HepG2 (cell line): ENCODE results near the gene DIPK1A. TPM values are rescaled to one million over a fixed set of nuclear protein-coding genes. Genes with fewer than 3 reads are reported as not detected.

ENCODE experiments used
- BCL6 ChIP-seq: IDR thresholded peaks from 2 replicates; pipeline ENCODE4 v1.6.1; 2016; ENCODE audit warnings: missing genetic modification reagents, missing compliant biosample characterization
- GABPB1 ChIP-seq: IDR thresholded peaks from 2 replicates; pipeline ENCODE4 v1.6.1; 2016; ENCODE audit warnings: mild to moderate bottlenecking, missing genetic modification reagents, moderate library complexity, missing compliant biosample characterization
- JARID2 ChIP-seq: sonication (generic); formaldehyde crosslinking; IDR thresholded peaks from 2 replicates; pipeline ENCODE4 v1.8.1; 2023; ENCODE audit warnings: missing genetic modification reagents, inconsistent platforms; ENCODE audit not compliant: insufficient replicate concordance
- RARA ChIP-seq: IDR thresholded peaks from 2 replicates; pipeline ENCODE4 v1.6.1; 2016; ENCODE audit warnings: missing genetic modification reagents, missing compliant biosample characterization
- RNF2 ChIP-seq: fragments of 450-650 bp; conservative IDR thresholded peaks from 2 replicates; pipeline ENCODE4 v1.6.1; 2016; ENCODE audit warnings: low read depth
- SOX13 ChIP-seq, 3 experiments: fragments of 450-650 bp in 1 of 3; sonication (generic) in 1 of 3; formaldehyde crosslinking in 1 of 3; IDR thresholded peaks in 2 of 3; conservative IDR thresholded peaks in 1 of 3; 2 replicates each; pipeline versions ENCODE4 v1.5.0 to v1.6.1; 2016 to 2020; ENCODE audit warnings: antibody characterized with exemption in 1 of 3, mild to moderate bottlenecking in 1 of 3, missing compliant biosample characterization in 1 of 3, missing genetic modification reagents in 1 of 3, moderate library complexity in 1 of 3
- SPEN ChIP-seq: sonication (generic); formaldehyde crosslinking; IDR thresholded peaks from 2 replicates; pipeline ENCODE4 v1.5.1; 2020; ENCODE audit warnings: low read depth, mild to moderate bottlenecking, missing genetic modification reagents
- STAG1 ChIP-seq: sonication (generic); formaldehyde crosslinking; IDR thresholded peaks from 2 replicates; pipeline ENCODE4 v1.4.0; 2020; ENCODE audit warnings: missing genetic modification reagents
- ZNF142 ChIP-seq: sonication (generic); formaldehyde crosslinking; IDR thresholded peaks from 2 replicates; pipeline ENCODE4 v1.4.0; 2020; ENCODE audit warnings: missing genetic modification reagents
- ZNF446 ChIP-seq: sonication (generic); formaldehyde crosslinking; IDR thresholded peaks from 2 replicates; pipeline ENCODE4 v1.5.0; 2020; ENCODE audit warnings: mild to moderate bottlenecking, missing genetic modification reagents
- polyA plus RNA-seq, 8 experiments: library from polyadenylated mRNA; depleted of rRNA in 3 of 8; stranded (reverse) in 7 of 8; unstranded in 1 of 8; fragments of >200 nt; fragmentation: Illumina TruSeq in 4 of 8; extraction: Trizol in 4 of 8; gene quantifications; 2 replicates each; pipeline versions ENCODE4 v1.2.1 to v1.2.3, GENCODE V29; 2011 to 2016; ENCODE audit warnings: low read depth in 4 of 8, missing spikeins in 1 of 8, mixed read lengths in 1 of 8; ENCODE audit not compliant: insufficient read depth in 1 of 8
- total RNA-seq, 5 experiments: library from RNA; depleted of rRNA; stranded (reverse); fragments of >200 nt; fragmentation: Illumina TruSeq; extraction: Trizol; gene quantifications; 2 replicates each; pipeline ENCODE4 v1.2.3, GENCODE V29; 2016; ENCODE audit warnings: low read depth in 1 of 5
- TF ChIP-seq, protein P1 (sequence below): sonication (generic); formaldehyde crosslinking; IDR thresholded peaks from 2 replicates; pipeline ENCODE4 v1.4.0; 2020; ENCODE audit warnings: low read depth, missing genetic modification reagents
- TF ChIP-seq, protein P2 (sequence below): sonication (generic); formaldehyde crosslinking; IDR thresholded peaks from 2 replicates; pipeline ENCODE4 v1.4.0; 2020; ENCODE audit warnings: missing genetic modification reagents
- TF ChIP-seq, protein P3 (sequence below): sonication (generic); formaldehyde crosslinking; IDR thresholded peaks from 2 replicates; pipeline ENCODE4 v1.4.0; 2020; ENCODE audit warnings: missing genetic modification reagents, borderline replicate concordance

The DIPK1A gene
- total and polyA plus RNA-seq, 2 of the 13 experiments (the other 11 are each of a cell fraction or from before 2014, with no cell fraction given), result 8.4 TPM

- TF ChIP-seq, protein P1, sequence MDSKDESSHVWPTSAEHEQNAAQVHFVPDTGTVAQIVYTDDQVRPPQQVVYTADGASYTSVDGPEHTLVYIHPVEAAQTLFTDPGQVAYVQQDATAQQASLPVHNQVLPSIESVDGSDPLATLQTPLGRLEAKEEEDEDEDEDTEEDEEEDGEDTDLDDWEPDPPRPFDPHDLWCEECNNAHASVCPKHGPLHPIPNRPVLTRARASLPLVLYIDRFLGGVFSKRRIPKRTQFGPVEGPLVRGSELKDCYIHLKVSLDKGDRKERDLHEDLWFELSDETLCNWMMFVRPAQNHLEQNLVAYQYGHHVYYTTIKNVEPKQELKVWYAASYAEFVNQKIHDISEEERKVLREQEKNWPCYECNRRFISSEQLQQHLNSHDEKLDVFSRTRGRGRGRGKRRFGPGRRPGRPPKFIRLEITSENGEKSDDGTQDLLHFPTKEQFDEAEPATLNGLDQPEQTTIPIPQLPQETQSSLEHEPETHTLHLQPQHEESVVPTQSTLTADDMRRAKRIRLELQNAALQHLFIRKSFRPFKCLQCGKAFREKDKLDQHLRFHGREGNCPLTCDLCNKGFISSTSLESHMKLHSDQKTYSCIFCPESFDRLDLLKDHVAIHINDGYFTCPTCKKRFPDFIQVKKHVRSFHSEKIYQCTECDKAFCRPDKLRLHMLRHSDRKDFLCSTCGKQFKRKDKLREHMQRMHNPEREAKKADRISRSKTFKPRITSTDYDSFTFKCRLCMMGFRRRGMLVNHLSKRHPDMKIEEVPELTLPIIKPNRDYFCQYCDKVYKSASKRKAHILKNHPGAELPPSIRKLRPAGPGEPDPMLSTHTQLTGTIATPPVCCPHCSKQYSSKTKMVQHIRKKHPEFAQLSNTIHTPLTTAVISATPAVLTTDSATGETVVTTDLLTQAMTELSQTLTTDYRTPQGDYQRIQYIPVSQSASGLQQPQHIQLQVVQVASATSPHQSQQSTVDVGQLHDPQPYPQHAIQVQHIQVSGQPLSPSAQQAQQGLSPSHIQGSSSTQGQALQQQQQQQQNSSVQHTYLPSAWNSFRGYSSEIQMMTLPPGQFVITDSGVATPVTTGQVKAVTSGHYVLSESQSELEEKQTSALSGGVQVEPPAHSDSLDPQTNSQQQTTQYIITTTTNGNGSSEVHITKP (CRISPR knock-in tag), result 0 out of 2 replicates have a peak, but pooled peaks have one; percentile 30
- no peak for TF ChIP-seq GABPB1 (CRISPR knock-in tag)
- peak; percentile 42; the same call in 1 of the 2 replicates for TF ChIP-seq RARA (CRISPR knock-in tag)
- TF ChIP-seq ZNF142, result no peak
- peak; percentile 100 for TF ChIP-seq SOX13 (IDR thresholded peaks at IDR 0.05)
- TF ChIP-seq SOX13 (CRISPR knock-in tag; conservative IDR thresholded peaks at IDR 0.05 in 1 of 2, IDR thresholded peaks at IDR 0.05 in 1 of 2), result peak in 1 of 2 experiments; percentile 100; a peak in 2 of 4 replicates
- TF ChIP-seq, protein P2, sequence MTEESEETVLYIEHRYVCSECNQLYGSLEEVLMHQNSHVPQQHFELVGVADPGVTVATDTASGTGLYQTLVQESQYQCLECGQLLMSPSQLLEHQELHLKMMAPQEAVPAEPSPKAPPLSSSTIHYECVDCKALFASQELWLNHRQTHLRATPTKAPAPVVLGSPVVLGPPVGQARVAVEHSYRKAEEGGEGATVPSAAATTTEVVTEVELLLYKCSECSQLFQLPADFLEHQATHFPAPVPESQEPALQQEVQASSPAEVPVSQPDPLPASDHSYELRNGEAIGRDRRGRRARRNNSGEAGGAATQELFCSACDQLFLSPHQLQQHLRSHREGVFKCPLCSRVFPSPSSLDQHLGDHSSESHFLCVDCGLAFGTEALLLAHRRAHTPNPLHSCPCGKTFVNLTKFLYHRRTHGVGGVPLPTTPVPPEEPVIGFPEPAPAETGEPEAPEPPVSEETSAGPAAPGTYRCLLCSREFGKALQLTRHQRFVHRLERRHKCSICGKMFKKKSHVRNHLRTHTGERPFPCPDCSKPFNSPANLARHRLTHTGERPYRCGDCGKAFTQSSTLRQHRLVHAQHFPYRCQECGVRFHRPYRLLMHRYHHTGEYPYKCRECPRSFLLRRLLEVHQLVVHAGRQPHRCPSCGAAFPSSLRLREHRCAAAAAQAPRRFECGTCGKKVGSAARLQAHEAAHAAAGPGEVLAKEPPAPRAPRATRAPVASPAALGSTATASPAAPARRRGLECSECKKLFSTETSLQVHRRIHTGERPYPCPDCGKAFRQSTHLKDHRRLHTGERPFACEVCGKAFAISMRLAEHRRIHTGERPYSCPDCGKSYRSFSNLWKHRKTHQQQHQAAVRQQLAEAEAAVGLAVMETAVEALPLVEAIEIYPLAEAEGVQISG, result peak; percentile 45; the same call in 1 of the 2 replicates
- no peak for TF ChIP-seq RNF2
- TF ChIP-seq SPEN, result 0 out of 2 replicates have a peak, but pooled peaks have one; percentile 64
- peak; percentile 45 for TF ChIP-seq STAG1 (CRISPR knock-in tag)
- TF ChIP-seq, protein P3, sequence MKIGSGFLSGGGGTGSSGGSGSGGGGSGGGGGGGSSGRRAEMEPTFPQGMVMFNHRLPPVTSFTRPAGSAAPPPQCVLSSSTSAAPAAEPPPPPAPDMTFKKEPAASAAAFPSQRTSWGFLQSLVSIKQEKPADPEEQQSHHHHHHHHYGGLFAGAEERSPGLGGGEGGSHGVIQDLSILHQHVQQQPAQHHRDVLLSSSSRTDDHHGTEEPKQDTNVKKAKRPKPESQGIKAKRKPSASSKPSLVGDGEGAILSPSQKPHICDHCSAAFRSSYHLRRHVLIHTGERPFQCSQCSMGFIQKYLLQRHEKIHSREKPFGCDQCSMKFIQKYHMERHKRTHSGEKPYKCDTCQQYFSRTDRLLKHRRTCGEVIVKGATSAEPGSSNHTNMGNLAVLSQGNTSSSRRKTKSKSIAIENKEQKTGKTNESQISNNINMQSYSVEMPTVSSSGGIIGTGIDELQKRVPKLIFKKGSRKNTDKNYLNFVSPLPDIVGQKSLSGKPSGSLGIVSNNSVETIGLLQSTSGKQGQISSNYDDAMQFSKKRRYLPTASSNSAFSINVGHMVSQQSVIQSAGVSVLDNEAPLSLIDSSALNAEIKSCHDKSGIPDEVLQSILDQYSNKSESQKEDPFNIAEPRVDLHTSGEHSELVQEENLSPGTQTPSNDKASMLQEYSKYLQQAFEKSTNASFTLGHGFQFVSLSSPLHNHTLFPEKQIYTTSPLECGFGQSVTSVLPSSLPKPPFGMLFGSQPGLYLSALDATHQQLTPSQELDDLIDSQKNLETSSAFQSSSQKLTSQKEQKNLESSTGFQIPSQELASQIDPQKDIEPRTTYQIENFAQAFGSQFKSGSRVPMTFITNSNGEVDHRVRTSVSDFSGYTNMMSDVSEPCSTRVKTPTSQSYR (CRISPR knock-in tag), result peak; percentile 23; the same call in 1 of the 2 replicates
- peak; percentile 53 for TF ChIP-seq JARID2 (CRISPR knock-in tag)
- peak; percentile 45; the same call in 1 of the 2 replicates for TF ChIP-seq BCL6
- no peak for TF ChIP-seq ZNF446 (CRISPR knock-in tag)
These were observed 10.1 kb downstream of the DIPK1A start (continued) for GRCh38 chr1:92951141-92951582.
